HepG2 (cell line): ENCODE results near the gene CEBPE. TPM values are rescaled to one million over a fixed set of nuclear protein-coding genes. Genes with fewer than 3 reads are reported as not detected.

Source experiments
- RFX3 ChIP-seq: IDR thresholded peaks from 2 replicates; pipeline ENCODE4 v1.6.1; 2016; ENCODE audit warnings: missing biosample characterization, missing genetic modification reagents
- ZFP36L1 ChIP-seq: sonication (generic); formaldehyde crosslinking; IDR thresholded peaks from 2 replicates; pipeline ENCODE4 v1.8.0; 2022; ENCODE audit warnings: mild to moderate bottlenecking, missing genetic modification reagents, moderate library complexity
- ZNF407 ChIP-seq: sonication (generic); formaldehyde crosslinking; IDR thresholded peaks from one replicate; pipeline ENCODE4 v1.5.1; 2020; ENCODE audit warnings: mild to moderate bottlenecking, missing genetic modification reagents; ENCODE audit errors: not compliant biosample characterization
- ZNF569 ChIP-seq: sonication (generic); formaldehyde crosslinking; IDR thresholded peaks from 2 replicates; pipeline ENCODE4 v1.5.0; 2020; ENCODE audit warnings: mild to moderate bottlenecking, missing genetic modification reagents, moderate library complexity, borderline replicate concordance
- ZNF737 ChIP-seq: sonication (generic); formaldehyde crosslinking; IDR thresholded peaks from 2 replicates; pipeline ENCODE4 v1.5.0; 2020; ENCODE audit warnings: missing genetic modification reagents, mild to moderate bottlenecking, borderline replicate concordance
- polyA plus RNA-seq, 8 experiments: library from polyadenylated mRNA; depleted of rRNA in 3 of 8; stranded (reverse) in 7 of 8; unstranded in 1 of 8; fragments of >200 nt; fragmentation: Illumina TruSeq in 4 of 8; extraction: Trizol in 4 of 8; gene quantifications; 2 replicates each; pipeline versions ENCODE4 v1.2.1 to v1.2.3, GENCODE V29; 2011 to 2016; ENCODE audit warnings: low read depth in 4 of 8, missing spikeins in 1 of 8, mixed read lengths in 1 of 8; ENCODE audit not compliant: insufficient read depth in 1 of 8
- total RNA-seq, 5 experiments: library from RNA; depleted of rRNA; stranded (reverse); fragments of >200 nt; fragmentation: Illumina TruSeq; extraction: Trizol; gene quantifications; 2 replicates each; pipeline ENCODE4 v1.2.3, GENCODE V29; 2016; ENCODE audit warnings: low read depth in 1 of 5

Gene CEBPE
- total and polyA plus RNA-seq, 2 of the 13 experiments (the other 11 are each of a cell fraction or from before 2014, with no cell fraction given), result 0.09 to 0.11 TPM

- TF ChIP-seq ZNF407 (no peak), ZFP36L1 (CRISPR knock-in tag) (no peak), RFX3 (CRISPR knock-in tag) (no peak), ZNF737 (CRISPR knock-in tag) (no peak), ZNF569 (CRISPR knock-in tag) (no peak)
Observed at GRCh38 chr14:23139874-23140273, 20.8 kb upstream of the CEBPE start (continued).
